ENCODE results near the gene SWAP70. TPM values are rescaled to one million over a fixed set of nuclear protein-coding genes. Genes with fewer than 3 reads are reported as not detected.
A peak's percentile ranks its signal among the peaks of the same experiment; 100 is the strongest.

The SWAP70 gene
- total and polyA plus RNA-seq, 4 donors: 15.8 to 69.0 (median 47.1) TPM

DNA sequence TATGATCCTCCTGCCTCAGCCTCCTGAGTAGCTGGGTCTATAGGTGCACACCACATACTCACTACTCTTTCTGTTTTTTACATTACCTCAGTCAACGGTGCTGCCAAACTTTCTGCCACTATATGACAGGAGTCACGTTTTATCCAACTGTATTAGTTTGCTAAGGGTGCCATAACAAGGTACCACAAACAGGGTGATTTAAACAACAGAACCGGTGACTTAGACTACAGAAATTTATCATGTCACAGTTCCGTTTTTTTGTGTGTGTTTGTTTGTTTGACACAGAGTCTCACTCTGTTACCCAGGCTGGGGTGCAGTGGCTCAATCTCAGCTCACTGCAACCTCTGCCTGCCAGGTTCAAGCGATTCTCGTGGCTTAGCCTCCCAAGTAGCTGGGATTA is 6.3 kb upstream of the SWAP70 start:
- 81 to 87% methylated on average over 6 of the region's 6 CpGs for WGBS, 2 donors
- ATAC-seq (ENCODE audit: low FRiP score) (no peak), DNase-seq (no peak)
- H3K9me3 ChIP-seq (ENCODE audit: control insufficient read depth, low read length): no peaks in the 10 kb centered on the region
- H3K36me3 ChIP-seq (ENCODE audit: control insufficient read depth in 1 of 2, insufficient read depth in 2 of 2, low read length in 1 of 2): no peaks in the 10 kb centered on the region
- H3K27ac ChIP-seq (ENCODE audit: low read depth in 1 of 2, low read length in 2 of 2): no peak overlapping the region
- H3K4me1 ChIP-seq (ENCODE audit: control insufficient read depth in 1 of 2, insufficient read depth in 2 of 2, low read length in 2 of 2): peaks cover 2 to 4% of the 10 kb centered on the region in 2 donors
- H3K4me3 ChIP-seq (ENCODE audit: low read length in 2 of 2): no peak overlapping the region
- intact Hi-C loops (cut with DNase I): no loop called here
- no peaks in the 10 kb centered on the region for H3K27me3 ChIP-seq (ENCODE audit: control insufficient read depth in 1 of 2, insufficient read depth in 2 of 2, low read length in 1 of 2)

- WGBS, 2 donors: 90 to 96% methylated on average over 3 of the region's 3 CpGs
- DNase-seq (no peak), ATAC-seq (ENCODE audit: low FRiP score) (no peak)
- Histone ChIP-seq H3K9me3 (ENCODE audit: control insufficient read depth, low read length) (no peaks in the 10 kb centered on the region), H3K4me3 (ENCODE audit: low read length in 2 of 2) (no peak overlapping the region), H3K27me3 (ENCODE audit: control insufficient read depth in 1 of 2, insufficient read depth in 2 of 2, low read length in 1 of 2) (no peaks in the 10 kb centered on the region), H3K27ac (ENCODE audit: low read depth in 1 of 2, low read length in 2 of 2) (no peak overlapping the region), H3K36me3 (ENCODE audit: control insufficient read depth in 1 of 2, insufficient read depth in 2 of 2, low read length in 1 of 2) (no peaks in the 10 kb centered on the region), H3K4me1 (ENCODE audit: control insufficient read depth in 1 of 2, insufficient read depth in 2 of 2, low read length in 2 of 2) (peaks cover 0 to 2% of the 10 kb centered on the region in 2 donors)
- intact Hi-C loops (cut with DNase I): loop anchor here in 1 of 2 donors (5.0 kb wide), 2 partner anchors 49 to 96 kb away; no protein-coding TSS in a partner anchor
Measured at GRCh38 chr11:9660886-9661285, 3.0 kb upstream of the SWAP70 start.

- no peak overlapping the region for H3K27ac ChIP-seq (ENCODE audit: low read depth in 1 of 2, low read length in 2 of 2)
- intact Hi-C loops (cut with DNase I): loop anchor here (2.0 to 5.0 kb wide), 3 partner anchors 43 to 95 kb away; no protein-coding TSS in a partner anchor
- peaks cover 0 to 2% of the 10 kb centered on the region in 2 donors for H3K4me1 ChIP-seq (ENCODE audit: control insufficient read depth in 1 of 2, insufficient read depth in 2 of 2, low read length in 2 of 2)
- WGBS, 2 donors: 61 to 65% methylated on average over 3 of the region's 3 CpGs
- no peaks in the 10 kb centered on the region for H3K36me3 ChIP-seq (ENCODE audit: control insufficient read depth in 1 of 2, insufficient read depth in 2 of 2, low read length in 1 of 2)
- no peaks in the 10 kb centered on the region for H3K27me3 ChIP-seq (ENCODE audit: control insufficient read depth in 1 of 2, insufficient read depth in 2 of 2, low read length in 1 of 2)
- no peaks in the 10 kb centered on the region for H3K9me3 ChIP-seq (ENCODE audit: control insufficient read depth, low read length)
- peak in 1 of 2 donors; percentile 68 for DNase-seq
- H3K4me3 ChIP-seq (ENCODE audit: low read length in 2 of 2): no peak overlapping the region
- no peak for ATAC-seq (ENCODE audit: low FRiP score)
Measured at GRCh38 chr11:9662273-9662672, 1.6 kb upstream of the SWAP70 start.

DNA sequence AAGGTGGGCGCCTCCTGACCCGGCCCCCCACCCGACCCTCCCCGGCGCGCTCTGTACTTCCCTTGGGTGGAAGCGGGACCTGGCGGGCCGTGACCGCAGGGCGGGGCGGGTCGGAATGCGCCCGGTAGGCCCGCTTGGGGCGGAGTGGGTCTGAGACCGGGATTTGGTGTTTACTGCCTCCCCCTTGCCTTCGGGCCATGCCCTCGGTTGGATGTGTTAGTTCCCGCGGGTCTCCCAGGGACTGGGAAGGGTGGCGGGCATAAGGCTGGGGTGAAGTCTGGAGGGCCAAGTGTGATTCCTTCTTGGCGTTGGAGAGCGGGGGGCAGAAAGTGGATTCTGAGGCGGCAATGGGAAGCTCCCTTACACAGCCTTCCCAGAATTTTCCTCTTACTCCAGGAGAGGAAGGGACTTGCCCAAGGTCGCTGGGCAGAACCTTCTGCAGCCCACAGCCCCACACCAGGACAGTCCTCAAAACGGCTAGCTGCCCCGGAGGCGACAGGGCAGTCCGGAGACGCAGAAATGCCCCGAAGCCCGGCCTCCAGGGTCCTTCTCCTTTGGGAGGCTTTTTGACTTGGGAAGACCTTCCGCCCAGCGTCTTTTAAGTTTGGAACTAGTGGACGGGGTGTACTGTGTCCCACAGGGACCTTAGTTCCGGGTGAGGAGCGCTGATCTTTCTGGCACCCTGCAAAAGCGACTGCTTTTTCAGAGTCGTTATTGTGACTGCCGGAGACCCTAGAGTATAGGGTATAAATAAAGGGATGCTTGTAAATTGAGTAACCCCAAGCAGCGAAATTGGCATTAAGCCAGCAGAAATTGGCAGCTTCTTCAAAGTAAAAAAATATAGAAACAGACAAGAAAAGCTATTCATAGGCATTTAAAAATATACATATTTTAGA is 647 bp downstream of the SWAP70 start:
- DNase-seq: peak; percentile 66 to 79
- Histone ChIP-seq H3K4me1 (ENCODE audit: control insufficient read depth in 1 of 2, insufficient read depth in 2 of 2, low read length in 2 of 2) (no peaks in the 10 kb centered on the region), H3K27me3 (ENCODE audit: control insufficient read depth in 1 of 2, insufficient read depth in 2 of 2, low read length in 1 of 2) (no peaks in the 10 kb centered on the region), H3K27ac (ENCODE audit: low read depth in 1 of 2, low read length in 2 of 2) (peak overlapping the region in 1 of 2 donors; percentile 64), H3K9me3 (ENCODE audit: control insufficient read depth, low read length) (no peaks in the 10 kb centered on the region), H3K36me3 (ENCODE audit: control insufficient read depth in 1 of 2, insufficient read depth in 2 of 2, low read length in 1 of 2) (no peaks in the 10 kb centered on the region), H3K4me3 (ENCODE audit: low read length in 2 of 2) (peak overlapping the region; percentile 73 to 92)
- intact Hi-C loops (cut with DNase I): loop anchor here in 1 of 2 donors (5.0 kb wide), 2 partner anchors 52 to 93 kb away; no protein-coding TSS in a partner anchor
- 1% methylated on average over 42 to 43 of the region's 43 CpGs for WGBS, 2 donors
- ATAC-seq (ENCODE audit: low FRiP score): peak; percentile 77

DNA sequence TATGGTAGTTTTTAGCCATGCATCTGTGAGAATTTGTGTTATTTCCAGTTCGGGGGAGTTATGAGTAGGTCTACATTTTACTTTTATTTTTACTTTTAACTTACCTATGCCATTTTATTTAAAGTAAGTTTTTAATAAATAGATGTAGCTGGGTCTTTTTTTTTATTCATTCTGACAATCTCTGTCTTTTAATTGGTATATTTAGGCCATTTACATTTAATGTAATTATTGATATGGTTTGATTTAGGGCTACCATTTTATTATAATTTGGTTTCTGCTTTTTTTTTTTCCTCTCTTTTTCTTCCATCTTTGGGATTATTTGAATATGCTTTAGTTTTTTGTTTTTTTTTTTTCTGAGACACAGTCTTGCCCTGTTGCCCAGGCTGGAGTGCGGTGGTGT is 1.9 kb downstream of the SWAP70 start:
- 93 to 96% methylated on average over 2 of the region's 2 CpGs for WGBS, 2 donors
- Histone ChIP-seq H3K27ac (ENCODE audit: low read depth in 1 of 2, low read length in 2 of 2) (no peak overlapping the region), H3K27me3 (ENCODE audit: control insufficient read depth in 1 of 2, insufficient read depth in 2 of 2, low read length in 1 of 2) (no peaks in the 10 kb centered on the region), H3K9me3 (ENCODE audit: control insufficient read depth, low read length) (no peaks in the 10 kb centered on the region), H3K4me3 (ENCODE audit: low read length in 2 of 2) (no peak overlapping the region), H3K4me1 (ENCODE audit: control insufficient read depth in 1 of 2, insufficient read depth in 2 of 2, low read length in 2 of 2) (no peaks in the 10 kb centered on the region), H3K36me3 (ENCODE audit: control insufficient read depth in 1 of 2, insufficient read depth in 2 of 2, low read length in 1 of 2) (no peaks in the 10 kb centered on the region)
- no peak for DNase-seq
- ATAC-seq (ENCODE audit: low FRiP score): no peak
- intact Hi-C loops (cut with DNase I): no loop called here

DNA sequence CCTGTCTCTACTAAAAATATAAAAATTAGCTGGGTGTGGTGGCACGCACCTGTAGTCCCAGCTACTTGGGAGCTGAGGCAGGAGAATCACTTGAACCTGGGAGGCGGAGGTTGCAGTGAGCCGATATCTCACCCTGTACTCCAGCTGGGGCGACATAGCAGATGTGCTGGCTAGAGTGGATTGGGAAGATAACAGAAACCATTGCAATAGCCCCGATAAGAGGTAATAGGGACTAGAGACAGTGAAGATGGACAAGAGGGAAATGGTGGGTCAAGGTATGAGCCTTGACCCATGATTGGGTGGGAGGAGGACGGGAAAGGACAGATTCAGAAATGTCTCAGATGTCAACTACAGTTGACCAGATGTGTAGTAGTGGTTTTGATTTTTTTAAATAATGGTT is 6.1 kb downstream of the SWAP70 start:
- H3K27me3 ChIP-seq (ENCODE audit: control insufficient read depth in 1 of 2, insufficient read depth in 2 of 2, low read length in 1 of 2): no peaks in the 10 kb centered on the region
- H3K4me1 ChIP-seq (ENCODE audit: control insufficient read depth in 1 of 2, insufficient read depth in 2 of 2, low read length in 2 of 2): peaks cover 0 to 2% of the 10 kb centered on the region in 2 donors
- intact Hi-C loops (cut with DNase I): no loop called here
- no peak for ATAC-seq (ENCODE audit: low FRiP score)
- no peaks in the 10 kb centered on the region for H3K9me3 ChIP-seq (ENCODE audit: control insufficient read depth, low read length)
- H3K27ac ChIP-seq (ENCODE audit: low read depth in 1 of 2, low read length in 2 of 2): no peak overlapping the region
- DNase-seq: no peak
- H3K36me3 ChIP-seq (ENCODE audit: control insufficient read depth in 1 of 2, insufficient read depth in 2 of 2, low read length in 1 of 2): no peaks in the 10 kb centered on the region
- H3K4me3 ChIP-seq (ENCODE audit: low read length in 2 of 2): no peak overlapping the region
- 96 to 99% methylated on average over 6 of the region's 6 CpGs for WGBS, 2 donors

GRCh38 chr11:9672288-9672916 is 8.5 kb downstream of the SWAP70 start:
- Histone ChIP-seq H3K27ac (ENCODE audit: low read depth in 1 of 2, low read length in 2 of 2) (no peak overlapping the region), H3K36me3 (ENCODE audit: control insufficient read depth in 1 of 2, insufficient read depth in 2 of 2, low read length in 1 of 2) (no peaks in the 10 kb centered on the region), H3K4me3 (ENCODE audit: low read length in 2 of 2) (no peak overlapping the region), H3K4me1 (ENCODE audit: control insufficient read depth in 1 of 2, insufficient read depth in 2 of 2, low read length in 2 of 2) (peaks cover 0 to 2% of the 10 kb centered on the region in 2 donors), H3K9me3 (ENCODE audit: control insufficient read depth, low read length) (no peaks in the 10 kb centered on the region), H3K27me3 (ENCODE audit: control insufficient read depth in 1 of 2, insufficient read depth in 2 of 2, low read length in 1 of 2) (no peaks in the 10 kb centered on the region)
- no peak for ATAC-seq (ENCODE audit: low FRiP score)
- 77 to 78% methylated on average over 3 of the region's 3 CpGs for WGBS, 2 donors
- intact Hi-C loops (cut with DNase I): no loop called here
- no peak for DNase-seq

DNA sequence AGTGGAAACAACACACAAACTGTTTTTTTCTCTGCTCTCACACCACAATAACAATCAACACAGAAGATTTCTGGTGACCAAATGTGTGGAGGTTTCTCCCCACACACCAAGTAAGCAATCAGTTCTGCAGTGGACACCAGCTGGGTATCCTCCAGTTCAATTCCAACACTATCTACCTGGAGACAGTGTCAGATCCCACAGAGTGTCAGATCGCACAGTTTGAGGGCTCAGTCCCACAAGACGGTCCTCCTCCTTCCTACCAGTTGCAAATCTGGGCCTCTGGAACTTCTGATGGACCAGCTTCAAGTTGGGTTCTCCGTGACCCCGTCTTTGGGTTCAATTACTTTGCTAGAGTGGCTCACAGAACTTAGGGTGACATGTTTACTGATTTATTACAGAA is 9.0 kb downstream of the SWAP70 start:
- DNase-seq (no peak), ATAC-seq (ENCODE audit: low FRiP score) (no peak)
- H3K27ac ChIP-seq (ENCODE audit: low read depth in 1 of 2, low read length in 2 of 2): no peak overlapping the region
- WGBS, 2 donors: 96 to 100% methylated on average over 4 of the region's 4 CpGs
- no peaks in the 10 kb centered on the region for H3K9me3 ChIP-seq (ENCODE audit: control insufficient read depth, low read length)
- peaks cover under 1 to 2% of the 10 kb centered on the region in 2 donors for H3K4me1 ChIP-seq (ENCODE audit: control insufficient read depth in 1 of 2, insufficient read depth in 2 of 2, low read length in 2 of 2)
- H3K27me3 ChIP-seq (ENCODE audit: control insufficient read depth in 1 of 2, insufficient read depth in 2 of 2, low read length in 1 of 2): no peaks in the 10 kb centered on the region
- no peak overlapping the region for H3K4me3 ChIP-seq (ENCODE audit: low read length in 2 of 2)
- no peaks in the 10 kb centered on the region for H3K36me3 ChIP-seq (ENCODE audit: control insufficient read depth in 1 of 2, insufficient read depth in 2 of 2, low read length in 1 of 2)
- intact Hi-C loops (cut with DNase I): no loop called here
